Small intestine (tissue), 7 donors: ENCODE measurements around the gene LHPP. TPM values are rescaled to one million over a fixed set of nuclear protein-coding genes. Genes with fewer than 3 reads are reported as not detected.
A peak's percentile ranks its signal among the peaks of the same experiment; 100 is the strongest.

Experiments
- DNase-seq, 2 donors: peaks; one replicate each; pipeline versions ENCODE4 v3.0.0 to v3.0.0-alpha.2; 2013
- FAIRE-seq: peaks from 2 replicates; lab custom pipeline; 2012; peaks lifted over from hg19 to GRCh38; lab: Jason Lieb, UNC
- H3K27ac ChIP-seq, 3 donors: one replicate each; pipeline ENCODE4 v1.5.1; 2013; ENCODE audit warnings: low read length in 2 of 3, mild to moderate bottlenecking in 2 of 3, control low read depth in 1 of 3, inconsistent platforms in 1 of 3, low read depth in 1 of 3, moderate library complexity in 1 of 3
- H3K27me3 ChIP-seq, 3 donors: one replicate each; pipeline ENCODE4 v1.6.1; 2013; ENCODE audit warnings: low read length in 3 of 3, inconsistent platforms in 1 of 3; ENCODE audit not compliant: control insufficient read depth in 3 of 3, insufficient read depth in 3 of 3
- H3K36me3 ChIP-seq, 3 donors: one replicate each; pipeline ENCODE4 v1.6.1; 2013; ENCODE audit warnings: low read length in 3 of 3, inconsistent platforms in 1 of 3, low read depth in 1 of 3, mild to moderate bottlenecking in 1 of 3, moderate library complexity in 1 of 3; ENCODE audit not compliant: control insufficient read depth in 3 of 3, insufficient read depth in 2 of 3
- H3K4me1 ChIP-seq, 3 donors: one replicate each; pipeline ENCODE4 v1.6.1; 2013; ENCODE audit warnings: low read length in 2 of 3, inconsistent platforms in 1 of 3, low read depth in 1 of 3, mild to moderate bottlenecking in 1 of 3, moderate library complexity in 1 of 3; ENCODE audit not compliant: control insufficient read depth in 3 of 3, insufficient read depth in 2 of 3
- H3K4me3 ChIP-seq, 3 donors: one replicate each; pipeline ENCODE4 v1.5.1; 2013; ENCODE audit warnings: low read length in 3 of 3, control low read depth in 1 of 3, inconsistent platforms in 1 of 3, low read depth in 1 of 3, mild to moderate bottlenecking in 1 of 3, moderate library complexity in 1 of 3
- H3K9me3 ChIP-seq, 2 donors: one replicate each; pipeline ENCODE4 v1.6.1; 2013; ENCODE audit warnings: low read depth in 1 of 2, low read length in 1 of 2; ENCODE audit not compliant: control insufficient read depth in 2 of 2, insufficient read depth in 1 of 2
- WGBS, 3 donors: extraction: QIAGEN DNeasy Blood & Tissue Kit; methylation state at CpG; one replicate each; pipeline ENCODE4 v1.1.7; 2013; 5-methylcytosine and 5-hydroxymethylcytosine counted together
- polyA plus RNA-seq, 4 donors: library from polyadenylated mRNA; stranded (reverse) in 3 of 4; unstranded in 1 of 4; fragments of 200-250 nt in 3 of 4; fragments of 120-200 nt in 1 of 4; gene quantifications; one replicate each; pipeline versions ENCODE4 v1.2.1 to v1.2.3, GENCODE V29; 2013
- donor health status: healthy with polysubstance abuse.
- donor health status: control.
- donor health status: control.
- donor health status: Bipolar disorder and iron deficiency.
- donor health status: healthy.

LHPP gene
- polyA plus RNA-seq, 4 donors, result 17.2 to 47.7 (median 35.0) TPM

DNA sequence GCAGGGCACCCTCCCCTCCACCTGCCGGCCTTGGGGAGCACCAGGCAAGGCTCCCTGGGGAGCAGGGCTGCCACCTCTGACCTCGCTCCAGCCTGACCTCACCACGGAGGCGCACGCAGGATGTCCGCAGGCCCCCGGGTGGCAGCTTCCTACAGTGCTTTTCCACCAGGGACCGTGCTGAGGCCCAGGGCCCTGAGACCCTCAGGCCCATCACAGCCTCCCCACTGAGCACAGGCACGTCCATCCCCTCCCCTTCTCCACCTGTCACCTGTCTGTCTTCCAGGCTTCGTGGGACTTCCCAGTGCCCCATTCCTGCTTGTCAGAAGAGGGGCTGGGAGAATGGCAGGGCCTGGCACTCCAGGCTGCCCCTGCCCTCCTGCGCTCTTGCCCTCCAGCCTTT, 90.1 kb downstream of the LHPP start:
- no peak for FAIRE-seq
- Histone ChIP-seq H3K36me3 (peaks cover 0 to 25% (median 0%) of the 10 kb centered on the region in 3 donors), H3K4me1 (peaks cover 0 to 6% (median 0%) of the 10 kb centered on the region in 3 donors), H3K27me3 (no peaks in the 10 kb centered on the region), H3K4me3 (no peak overlapping the region), H3K27ac (no peak overlapping the region), H3K9me3 (no peaks in the 10 kb centered on the region)
- 94 to 96% (median 94%) methylated on average over 9 to 11 of the region's 11 CpGs for WGBS, 3 donors
- no peak for DNase-seq

DNA sequence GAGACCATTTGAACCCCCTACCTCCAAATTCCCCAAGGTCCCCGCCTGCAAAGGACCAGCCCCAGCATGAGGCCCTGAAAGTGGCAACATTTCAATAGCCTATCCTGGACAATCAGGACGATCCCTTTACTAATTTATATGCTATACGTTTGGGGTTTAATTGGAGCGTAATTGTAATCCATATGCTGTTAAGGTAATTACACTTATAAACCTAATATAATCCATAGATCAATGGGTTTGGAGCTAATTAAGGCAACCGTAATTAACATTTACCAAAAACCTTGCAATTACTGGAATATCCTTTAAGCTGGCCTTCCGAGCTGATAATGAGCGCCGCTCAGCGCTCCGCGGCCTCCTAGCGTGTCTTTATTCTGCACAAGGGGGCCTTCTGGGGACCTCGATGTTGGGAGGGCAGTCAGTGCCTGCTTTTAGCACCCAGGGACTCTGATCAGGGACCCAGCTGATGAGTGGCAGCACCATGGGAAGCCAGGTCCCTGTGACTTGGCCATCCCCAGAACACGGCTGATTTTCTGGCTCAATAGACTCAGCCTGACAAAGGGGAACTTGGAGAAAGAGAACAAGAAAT, 91.2 kb downstream of the LHPP start:
- DNase-seq, result no peak
- peaks cover 0 to 28% (median 0%) of the 10 kb centered on the region in 3 donors for H3K36me3 ChIP-seq
- H3K9me3 ChIP-seq, result no peaks in the 10 kb centered on the region
- H3K27ac ChIP-seq, result no peak overlapping the region
- H3K27me3 ChIP-seq, result no peaks in the 10 kb centered on the region
- no peak overlapping the region for H3K4me3 ChIP-seq
- peaks cover 0 to 1% (median 0%) of the 10 kb centered on the region in 3 donors for H3K4me1 ChIP-seq
- FAIRE-seq, result no peak
- 92 to 97% (median 92%) methylated on average over 14 of the region's 14 CpGs for WGBS, 3 donors

DNA sequence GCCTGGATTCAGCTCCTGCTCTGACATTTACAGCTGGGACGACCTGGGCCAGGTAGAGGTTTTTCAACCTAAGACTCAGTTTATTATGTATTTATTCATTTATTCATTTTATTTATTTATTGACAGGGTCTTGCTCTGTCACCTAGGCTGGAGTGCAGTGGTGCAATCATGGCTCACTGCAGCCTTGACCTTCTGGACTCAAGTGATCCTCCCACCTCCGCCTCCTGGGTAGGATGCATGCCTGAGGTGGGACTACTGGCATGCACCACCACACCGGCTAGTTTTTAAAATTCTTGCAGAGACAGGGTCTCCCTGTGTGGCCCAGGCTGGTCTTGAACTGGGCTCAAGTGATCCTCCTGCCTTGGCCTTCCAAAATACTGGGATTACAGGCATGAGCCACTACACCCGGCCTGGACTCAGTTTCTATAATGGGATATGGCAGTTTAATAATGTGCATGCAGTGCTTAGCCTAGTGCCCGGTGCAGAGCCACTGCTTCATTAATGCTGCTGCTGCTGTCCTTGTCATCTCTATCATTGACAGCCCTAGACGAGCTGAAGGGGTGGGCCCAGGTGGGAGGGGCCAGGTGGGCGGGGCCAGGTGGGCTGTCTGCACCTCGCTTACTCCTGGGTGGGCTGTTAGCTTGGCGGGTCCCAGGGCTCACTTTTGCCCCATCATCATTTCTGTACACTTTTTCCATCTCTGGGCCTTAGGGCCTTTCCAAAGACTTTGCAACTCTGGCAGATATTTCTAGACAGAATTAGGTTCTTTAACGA, 92.6 kb downstream of the LHPP start:
- no peaks in the 10 kb centered on the region for H3K9me3 ChIP-seq
- FAIRE-seq (no peak), DNase-seq (no peak)
- no peaks in the 10 kb centered on the region for H3K27me3 ChIP-seq
- 80 to 88% (median 85%) methylated on average over 10 of the region's 10 CpGs for WGBS, 3 donors
- peaks cover 0 to 30% (median 0%) of the 10 kb centered on the region in 3 donors for H3K36me3 ChIP-seq
- H3K4me1 ChIP-seq, result no peaks in the 10 kb centered on the region
- H3K4me3 ChIP-seq, result no peak overlapping the region
- H3K27ac ChIP-seq, result no peak overlapping the region

DNA sequence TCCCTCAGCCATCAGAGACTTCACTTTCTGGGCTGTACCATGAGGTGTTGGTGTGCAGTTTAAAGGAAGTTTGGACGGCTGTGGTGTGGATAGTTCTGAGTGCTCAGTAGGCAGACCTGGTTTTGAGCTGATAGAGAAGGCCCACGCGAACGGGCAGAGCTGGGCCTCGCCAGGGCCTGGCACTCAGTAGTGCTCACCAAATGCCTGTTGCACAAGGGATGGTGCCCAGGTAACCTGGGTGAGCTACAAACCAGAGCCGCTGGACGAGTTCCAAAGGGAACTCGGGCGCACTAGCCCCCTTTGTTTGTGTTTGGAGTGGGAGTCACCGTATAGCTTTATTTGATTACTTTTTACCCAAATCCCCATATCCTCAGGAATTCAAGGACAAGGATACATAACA, 95.5 kb downstream of the LHPP start:
- peaks cover 0 to 4% of the 10 kb centered on the region in 2 donors for H3K9me3 ChIP-seq
- no peak overlapping the region for H3K4me3 ChIP-seq
- no peaks in the 10 kb centered on the region for H3K4me1 ChIP-seq
- no peak overlapping the region for H3K27ac ChIP-seq
- FAIRE-seq, result no peak
- 84 to 87% (median 84%) methylated on average over 10 of the region's 10 CpGs for WGBS, 3 donors
- peaks cover 0 to 32% (median 0%) of the 10 kb centered on the region in 3 donors for H3K36me3 ChIP-seq
- no peak for DNase-seq
- no peaks in the 10 kb centered on the region for H3K27me3 ChIP-seq

DNA sequence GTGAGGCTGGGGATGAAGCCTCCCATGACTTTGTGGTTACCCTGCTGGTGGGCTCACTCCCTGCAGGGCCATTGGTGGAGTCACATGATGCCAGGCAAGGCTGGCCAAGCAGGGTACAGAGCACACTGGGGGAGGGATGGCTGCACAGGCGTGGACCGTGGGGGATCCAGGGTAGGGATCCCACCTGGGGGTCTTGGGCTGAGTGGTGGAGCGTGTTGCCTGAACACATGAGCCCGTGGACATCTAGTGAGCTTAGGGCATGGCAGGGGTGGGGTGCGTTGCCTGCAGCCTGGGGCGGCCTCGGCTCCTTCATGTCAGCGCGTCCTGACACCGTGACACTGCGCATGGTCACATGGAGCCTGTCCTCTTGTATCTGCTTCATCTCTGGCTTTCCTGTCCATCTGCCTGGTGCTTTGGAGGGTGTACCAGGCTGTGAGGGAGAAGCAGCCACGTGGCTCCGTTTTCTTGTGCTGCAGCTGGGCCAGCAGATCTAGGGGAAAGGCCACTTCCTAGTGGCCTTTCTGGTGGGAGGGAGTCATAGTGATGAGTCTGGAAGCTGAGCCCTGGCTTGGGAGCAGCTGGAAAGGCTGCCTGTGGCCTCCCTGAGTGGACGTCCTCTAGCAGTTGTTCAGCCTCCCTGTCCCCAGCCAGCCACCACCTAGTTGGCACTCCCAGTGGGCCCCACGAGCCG, 96.2 kb downstream of the LHPP start:
- Histone ChIP-seq H3K36me3 (peaks cover 0 to 30% (median 0%) of the 10 kb centered on the region in 3 donors), H3K27ac (no peak overlapping the region), H3K27me3 (no peaks in the 10 kb centered on the region), H3K9me3 (peaks cover 0 to 4% of the 10 kb centered on the region in 2 donors), H3K4me3 (no peak overlapping the region), H3K4me1 (no peaks in the 10 kb centered on the region)
- DNase-seq (no peak), FAIRE-seq (no peak)
- 91 to 93% (median 92%) methylated on average over 16 of the region's 16 CpGs for WGBS, 3 donors

DNA sequence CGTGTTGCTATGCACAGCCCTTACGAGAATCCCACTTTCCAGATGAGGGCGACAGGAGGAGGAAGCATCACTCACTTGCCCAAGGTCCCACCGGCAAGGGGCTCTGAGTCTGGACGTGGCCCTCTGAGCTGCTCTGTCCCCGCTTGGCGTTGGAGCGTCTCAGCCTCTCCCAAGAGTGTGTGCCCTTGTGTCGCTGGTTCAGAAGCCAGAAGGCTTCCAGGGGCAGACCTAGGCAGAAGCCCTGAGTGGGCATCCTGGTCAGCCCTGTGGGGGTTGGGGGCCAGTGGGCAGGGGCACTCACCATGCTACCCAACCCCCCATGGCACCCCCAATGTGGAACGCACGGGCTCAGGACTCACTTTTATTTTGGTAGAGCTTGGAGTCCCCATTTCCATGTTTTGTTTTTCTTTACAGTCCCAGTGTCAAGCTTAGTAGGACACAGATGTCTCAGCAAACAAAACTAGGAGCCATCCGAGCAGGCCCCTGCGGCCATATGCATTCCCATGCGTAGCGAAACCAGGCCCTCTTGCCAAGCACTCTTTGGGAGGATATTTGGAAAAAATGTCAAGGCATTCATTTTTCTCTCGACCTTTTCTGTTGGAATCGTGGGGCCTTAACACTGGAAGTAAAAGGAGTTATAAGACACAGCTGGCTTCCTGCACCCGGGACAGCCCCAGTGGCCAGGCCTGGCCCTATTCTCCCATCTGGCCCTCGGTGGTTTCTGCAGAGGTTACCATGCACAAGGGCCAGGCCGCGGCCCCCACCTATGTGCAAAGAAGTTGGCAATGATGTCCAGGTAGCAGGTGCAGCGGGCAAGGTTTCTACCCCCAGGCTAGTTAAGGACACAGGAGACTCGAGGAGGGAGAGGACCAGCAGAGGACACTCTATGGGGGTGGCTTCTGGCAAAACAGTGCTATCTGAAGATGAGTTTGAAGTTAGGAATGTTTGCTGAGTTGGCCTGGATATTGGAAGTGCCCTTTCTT, 97.0 kb downstream of the LHPP start:
- no peaks in the 10 kb centered on the region for H3K4me1 ChIP-seq
- H3K4me3 ChIP-seq, result no peak overlapping the region
- FAIRE-seq, result no peak
- H3K9me3 ChIP-seq, result peaks cover 0 to 4% of the 10 kb centered on the region in 2 donors
- H3K36me3 ChIP-seq, result peaks cover 0 to 30% (median 0%) of the 10 kb centered on the region in 3 donors
- H3K27me3 ChIP-seq, result no peaks in the 10 kb centered on the region
- H3K27ac ChIP-seq, result no peak overlapping the region
- DNase-seq, result no peak
- WGBS, 3 donors, result 89 to 96% (median 90%) methylated on average over 22 to 23 of the region's 23 CpGs

DNA sequence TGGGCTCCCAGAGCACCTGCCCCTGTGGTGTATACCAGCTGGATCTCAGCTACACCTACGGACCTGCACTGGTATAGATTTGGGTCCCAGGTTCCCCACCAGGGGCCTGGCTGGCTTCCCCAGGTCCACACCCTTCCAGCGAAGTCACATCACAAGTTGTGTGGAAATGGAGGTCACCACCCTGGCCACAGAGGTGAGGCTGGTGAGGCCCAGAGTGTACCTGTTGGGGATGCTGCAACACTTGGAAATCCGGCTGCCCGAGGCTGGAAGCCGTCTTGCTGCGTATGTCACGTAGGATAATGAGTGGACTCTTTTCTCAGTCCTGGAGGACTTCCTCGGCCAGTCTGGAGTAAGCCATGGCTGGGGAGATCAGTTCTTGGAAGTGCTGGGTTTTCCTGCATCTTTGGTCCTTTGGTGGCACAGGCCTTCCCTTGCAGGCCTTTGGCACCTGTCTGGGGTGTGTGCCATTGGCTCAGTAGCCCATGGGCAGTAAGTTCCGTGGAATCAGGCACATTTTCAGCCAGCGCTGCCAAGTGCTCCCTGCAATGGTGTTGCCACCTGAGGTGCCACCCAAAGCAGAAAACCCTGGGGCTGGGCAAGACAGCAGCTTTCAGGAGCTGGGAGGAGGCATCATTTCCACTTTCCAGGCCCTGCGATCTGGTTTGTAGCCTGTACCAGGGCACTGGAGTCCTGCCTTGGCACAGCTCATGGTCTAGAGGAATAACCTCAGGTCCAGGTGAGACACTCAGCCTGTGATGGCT, 97.9 kb downstream of the LHPP start:
- peaks cover 0 to 27% (median 0%) of the 10 kb centered on the region in 3 donors for H3K36me3 ChIP-seq
- H3K9me3 ChIP-seq, result peaks cover 0 to 4% of the 10 kb centered on the region in 2 donors
- H3K4me3 ChIP-seq, result no peak overlapping the region
- no peak for DNase-seq
- no peaks in the 10 kb centered on the region for H3K27me3 ChIP-seq
- no peak for FAIRE-seq
- H3K4me1 ChIP-seq, result no peaks in the 10 kb centered on the region
- peak overlapping the region in 1 of 3 donors; percentile 41 for H3K27ac ChIP-seq
- WGBS, 3 donors, result 89 to 95% (median 91%) methylated on average over 11 of the region's 11 CpGs
